Right atrium auricular region (tissue), 2 donors: ENCODE data around the gene MALT1. TPM values are rescaled to one million over a fixed set of nuclear protein-coding genes. Genes with fewer than 3 reads are reported as not detected.

ENCODE experiments used
- DNase-seq: peaks from one replicate; pipeline ENCODE4 v3.0.0-alpha.2; 2019; ENCODE audit warnings: low spot score
- H3K27ac ChIP-seq, 2 donors: fragments of 200-600 bp; sonication (generic); 1 replicate in 1 of 2; 2 replicates in 1 of 2; pipeline ENCODE4 v1.5.1; 2016 to 2019
- H3K27me3 ChIP-seq, 2 donors: fragments of 200-600 bp; sonication (generic); one replicate each; pipeline versions ENCODE4 v1.5.1 to v1.6.0; 2017 to 2019
- H3K36me3 ChIP-seq: fragments of 200-600 bp; sonication (generic); one replicate; pipeline ENCODE4 v1.5.1; 2016
- H3K4me1 ChIP-seq, 2 donors: fragments of 200-600 bp; sonication (generic); one replicate each; pipeline versions ENCODE4 v1.5.1 to v1.6.0; 2017 to 2019
- H3K4me3 ChIP-seq, 2 donors: fragments of 200-600 bp; sonication (generic); 1 replicate in 1 of 2; 2 replicates in 1 of 2; pipeline ENCODE4 v1.5.1; 2017 to 2019; ENCODE audit warnings: mild to moderate bottlenecking in 1 of 2, moderate library complexity in 1 of 2
- H3K9me3 ChIP-seq, 2 donors: fragments of 200-600 bp; sonication (generic); one replicate each; pipeline ENCODE4 v1.5.1; 2019
- total RNA-seq, 2 donors: library from RNA; depleted of rRNA; stranded (reverse); fragments of >200 nt; gene quantifications; one replicate each; pipeline ENCODE4 v1.1.0, GENCODE V29; 2016
- TF ChIP-seq, protein P1 (sequence below), 2 donors: fragments of 200-600 bp; sonication (generic); IDR thresholded peaks; one replicate each; pipeline ENCODE4 v1.5.1; 2019; ENCODE audit warnings: antibody characterized with exemption in 2 of 2

MALT1 gene
- total RNA-seq, 2 donors from 2014 or later, result 9.9 to 10.9 TPM

DNA sequence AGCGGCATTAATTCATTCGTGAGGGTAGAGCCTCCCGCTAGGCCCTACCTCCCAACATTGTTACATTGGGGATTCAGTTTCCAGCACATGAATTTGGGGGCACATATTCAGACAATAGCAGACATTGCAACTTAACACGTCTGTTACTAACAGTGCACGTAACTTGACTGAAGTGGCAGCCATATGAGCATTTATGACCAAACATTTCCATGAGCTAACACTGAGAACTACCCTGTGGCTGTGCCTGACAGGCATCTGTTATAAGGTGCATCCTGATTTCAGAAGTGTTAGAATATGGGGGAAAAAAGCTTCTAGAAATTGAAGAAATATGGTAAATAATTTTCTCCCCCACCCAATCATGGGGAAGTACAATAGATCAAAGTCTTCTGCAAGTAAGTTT lies 24.5 kb downstream of the MALT1 start:
- Histone ChIP-seq H3K27me3 (no peaks in the 10 kb centered on the region), H3K4me3 (no peak overlapping the region), H3K4me1 (no peaks in the 10 kb centered on the region), H3K36me3 (peaks cover 6% of the 10 kb centered on the region), H3K27ac (no peak overlapping the region), H3K9me3 (no peaks in the 10 kb centered on the region)
- TF ChIP-seq, protein P1, sequence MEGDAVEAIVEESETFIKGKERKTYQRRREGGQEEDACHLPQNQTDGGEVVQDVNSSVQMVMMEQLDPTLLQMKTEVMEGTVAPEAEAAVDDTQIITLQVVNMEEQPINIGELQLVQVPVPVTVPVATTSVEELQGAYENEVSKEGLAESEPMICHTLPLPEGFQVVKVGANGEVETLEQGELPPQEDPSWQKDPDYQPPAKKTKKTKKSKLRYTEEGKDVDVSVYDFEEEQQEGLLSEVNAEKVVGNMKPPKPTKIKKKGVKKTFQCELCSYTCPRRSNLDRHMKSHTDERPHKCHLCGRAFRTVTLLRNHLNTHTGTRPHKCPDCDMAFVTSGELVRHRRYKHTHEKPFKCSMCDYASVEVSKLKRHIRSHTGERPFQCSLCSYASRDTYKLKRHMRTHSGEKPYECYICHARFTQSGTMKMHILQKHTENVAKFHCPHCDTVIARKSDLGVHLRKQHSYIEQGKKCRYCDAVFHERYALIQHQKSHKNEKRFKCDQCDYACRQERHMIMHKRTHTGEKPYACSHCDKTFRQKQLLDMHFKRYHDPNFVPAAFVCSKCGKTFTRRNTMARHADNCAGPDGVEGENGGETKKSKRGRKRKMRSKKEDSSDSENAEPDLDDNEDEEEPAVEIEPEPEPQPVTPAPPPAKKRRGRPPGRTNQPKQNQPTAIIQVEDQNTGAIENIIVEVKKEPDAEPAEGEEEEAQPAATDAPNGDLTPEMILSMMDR (IDR thresholded peaks at IDR 0.05), result no peak
- DNase-seq, result no peak

DNA sequence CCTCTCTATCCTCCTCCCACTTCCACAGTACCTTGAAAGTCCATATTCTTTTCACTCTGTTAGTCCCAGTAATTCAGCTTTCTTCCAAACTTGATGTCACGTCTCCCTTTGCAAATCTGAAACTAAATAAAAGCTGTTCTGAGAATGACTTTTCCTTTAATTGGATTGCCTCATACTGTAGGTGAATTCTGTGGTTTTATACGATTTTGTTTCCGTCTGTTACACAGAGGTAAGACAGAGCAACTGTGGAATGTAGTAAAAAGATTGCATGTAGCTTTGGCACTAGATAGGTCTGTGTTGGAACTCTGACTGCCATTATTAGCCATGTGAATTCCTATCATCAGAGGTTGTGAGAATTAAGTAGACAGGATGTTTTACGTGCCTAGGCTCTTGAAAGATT lies 25.9 kb downstream of the MALT1 start:
- TF ChIP-seq, protein P1 (IDR thresholded peaks at IDR 0.05), result no peak
- Histone ChIP-seq H3K4me1 (no peaks in the 10 kb centered on the region), H3K9me3 (no peaks in the 10 kb centered on the region), H3K27me3 (no peaks in the 10 kb centered on the region), H3K27ac (no peak overlapping the region), H3K36me3 (peaks cover 19% of the 10 kb centered on the region), H3K4me3 (no peak overlapping the region)
- DNase-seq, result no peak

DNA sequence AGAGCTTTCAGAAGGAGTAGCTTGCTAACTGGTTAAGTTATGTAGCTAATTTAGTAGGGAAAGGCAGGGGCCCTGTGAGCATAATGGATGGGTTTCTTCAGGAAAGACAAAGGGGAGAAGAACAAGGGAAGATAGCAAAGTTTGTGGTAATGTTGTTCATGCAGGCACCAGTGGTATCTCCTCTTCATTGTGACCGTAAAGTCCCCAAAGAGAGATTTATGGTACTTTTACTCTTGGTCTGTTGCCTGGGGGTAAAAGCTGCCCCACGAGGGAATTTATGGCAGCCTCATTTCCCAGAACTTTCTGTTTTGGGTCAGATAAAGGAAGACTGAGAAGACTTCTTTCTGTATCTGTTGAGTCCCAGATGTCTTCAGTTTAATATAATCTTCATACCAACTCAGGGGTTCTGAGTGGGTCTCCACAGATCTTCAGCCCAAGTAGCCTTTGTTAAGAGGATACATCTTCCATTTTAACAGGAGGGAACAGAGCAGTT lies 27.5 kb downstream of the MALT1 start:
- TF ChIP-seq, protein P1 (IDR thresholded peaks at IDR 0.05), result no peak
- no peak overlapping the region for H3K4me3 ChIP-seq
- H3K4me1 ChIP-seq, result no peaks in the 10 kb centered on the region
- H3K27ac ChIP-seq, result no peak overlapping the region
- H3K36me3 ChIP-seq, result peaks cover 19% of the 10 kb centered on the region
- DNase-seq, result no peak
- H3K27me3 ChIP-seq, result no peaks in the 10 kb centered on the region
- no peaks in the 10 kb centered on the region for H3K9me3 ChIP-seq

DNA sequence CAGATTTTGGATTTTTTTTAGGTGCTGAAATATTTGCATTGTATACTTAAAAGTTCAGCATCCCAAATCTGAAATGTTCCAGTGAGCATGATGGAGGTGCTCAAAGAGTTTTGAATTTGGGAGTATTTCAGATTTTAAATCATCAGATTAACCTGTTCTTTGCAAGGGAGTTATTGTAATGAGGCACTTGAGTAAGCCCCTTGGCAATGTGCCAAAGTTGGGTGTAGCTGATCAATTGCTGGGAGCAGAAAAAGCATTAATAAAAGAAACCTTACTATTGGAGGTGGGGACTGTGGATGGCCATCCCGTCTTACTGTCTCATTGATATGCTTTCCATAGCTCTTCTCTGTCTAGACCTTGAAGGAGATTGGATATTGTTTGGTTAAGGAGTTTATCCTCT lies 28.3 kb downstream of the MALT1 start:
- DNase-seq, result no peak
- H3K36me3 ChIP-seq, result peaks cover 19% of the 10 kb centered on the region

DNA sequence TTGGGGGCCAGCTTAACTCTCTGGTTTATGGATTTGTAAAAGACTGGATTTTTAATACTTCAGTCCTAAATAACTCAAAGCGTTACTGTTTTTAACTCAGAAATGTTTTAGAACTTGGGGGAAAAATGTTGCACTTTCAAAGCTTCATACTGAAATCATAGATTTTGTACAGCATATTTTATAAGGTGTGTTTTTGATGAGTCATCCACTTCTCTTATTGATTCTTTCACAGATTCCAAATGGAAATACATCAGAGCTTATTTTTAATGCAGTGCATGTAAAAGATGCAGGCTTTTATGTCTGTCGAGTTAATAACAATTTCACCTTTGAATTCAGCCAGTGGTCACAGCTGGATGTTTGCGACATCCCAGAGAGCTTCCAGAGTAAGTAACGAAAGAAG lies 28.9 kb downstream of the MALT1 start:
- H3K36me3 ChIP-seq, result peaks cover 19% of the 10 kb centered on the region
- no peaks in the 10 kb centered on the region for H3K27me3 ChIP-seq
- no peak overlapping the region for H3K4me3 ChIP-seq
- DNase-seq, result no peak
- no peak overlapping the region for H3K27ac ChIP-seq
- H3K9me3 ChIP-seq, result no peaks in the 10 kb centered on the region
- H3K4me1 ChIP-seq, result no peaks in the 10 kb centered on the region
- TF ChIP-seq, protein P1 (IDR thresholded peaks at IDR 0.05), result no peak

More for the DNA sequence above, 28.3 kb downstream of the MALT1 start:
- no peaks in the 10 kb centered on the region for H3K27me3 ChIP-seq
- H3K4me3 ChIP-seq, result no peak overlapping the region
- H3K4me1 ChIP-seq, result no peaks in the 10 kb centered on the region
- no peaks in the 10 kb centered on the region for H3K9me3 ChIP-seq
- TF ChIP-seq, protein P1 (IDR thresholded peaks at IDR 0.05), result no peak
- H3K27ac ChIP-seq, result no peak overlapping the region

DNA sequence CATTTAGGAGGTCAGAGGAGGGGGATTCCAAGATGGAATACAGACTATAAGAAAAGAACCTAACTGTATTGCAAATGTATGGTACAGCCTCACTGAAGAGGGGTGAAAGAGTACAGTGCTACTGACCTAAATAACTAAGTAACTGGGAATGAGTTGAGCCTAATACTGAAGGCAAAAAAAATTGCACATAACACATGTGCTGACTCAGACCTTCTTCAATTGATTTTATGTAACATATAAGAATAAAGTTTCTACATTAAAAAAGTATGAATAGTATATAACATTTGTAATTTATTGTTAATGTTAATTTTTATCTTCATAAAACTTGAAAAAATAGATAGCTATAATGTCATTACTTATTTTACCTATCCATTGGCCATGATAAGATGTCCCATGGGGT lies 41.7 kb downstream of the MALT1 start:
- H3K9me3 ChIP-seq, result no peaks in the 10 kb centered on the region
- TF ChIP-seq, protein P1 (IDR thresholded peaks at IDR 0.05), result no peak

More for the DNA sequence above, 41.7 kb downstream of the MALT1 start:
- peaks cover 6% of the 10 kb centered on the region for H3K36me3 ChIP-seq
- H3K27me3 ChIP-seq, result no peaks in the 10 kb centered on the region
- H3K4me3 ChIP-seq, result no peak overlapping the region
- H3K4me1 ChIP-seq, result no peaks in the 10 kb centered on the region
- DNase-seq, result no peak
- no peak overlapping the region for H3K27ac ChIP-seq
